ENCODE results near the gene NEDD4L.
"Not testable (repeated sequence)": the region's sequence is repeated elsewhere in the genome, so short reads cannot be mapped to it uniquely, and the experiment has no call there.

NEDD4L gene

DNA sequence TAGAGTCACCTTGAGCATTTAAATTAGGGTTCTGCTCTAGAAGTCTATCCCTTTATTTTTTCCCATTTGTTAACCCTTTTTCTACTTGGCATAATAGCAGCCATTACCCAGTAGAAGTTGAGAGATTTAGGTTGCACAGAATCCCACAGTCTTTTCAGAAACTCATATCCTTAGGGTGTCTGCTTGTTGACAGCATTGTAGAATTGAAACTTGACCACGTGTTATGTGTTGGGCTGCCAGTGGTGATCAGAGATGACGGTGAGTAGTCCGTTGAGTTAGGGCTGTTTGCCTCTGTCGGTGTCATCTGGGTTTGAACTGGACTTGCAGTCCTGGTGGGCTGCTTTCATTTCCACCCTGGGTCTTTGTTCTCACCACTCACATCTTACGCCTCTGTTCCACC lies 114.4 kb downstream of the NEDD4L start:
- DNase-seq: no peak

DNA sequence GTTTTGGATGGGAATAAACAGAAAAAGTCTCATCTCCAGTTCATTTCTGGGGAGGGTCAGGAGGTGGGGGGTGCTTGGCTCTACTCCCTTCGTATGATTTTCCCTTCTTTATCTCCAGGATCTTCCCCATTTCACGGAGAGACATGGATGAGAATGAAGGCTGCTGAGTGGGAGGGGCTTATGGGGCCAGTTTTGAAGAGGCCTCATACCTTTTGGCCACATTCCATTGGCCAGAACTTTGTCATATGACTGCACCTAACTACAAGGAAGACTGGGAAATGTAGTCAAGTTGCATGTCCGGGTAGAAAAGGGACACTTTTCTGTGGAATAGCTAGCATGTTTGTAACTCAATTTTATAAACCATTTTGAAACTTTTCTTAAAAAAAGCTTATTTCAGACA lies 117.6 kb downstream of the NEDD4L start:
- DNase-seq: peak; percentile 33

DNA sequence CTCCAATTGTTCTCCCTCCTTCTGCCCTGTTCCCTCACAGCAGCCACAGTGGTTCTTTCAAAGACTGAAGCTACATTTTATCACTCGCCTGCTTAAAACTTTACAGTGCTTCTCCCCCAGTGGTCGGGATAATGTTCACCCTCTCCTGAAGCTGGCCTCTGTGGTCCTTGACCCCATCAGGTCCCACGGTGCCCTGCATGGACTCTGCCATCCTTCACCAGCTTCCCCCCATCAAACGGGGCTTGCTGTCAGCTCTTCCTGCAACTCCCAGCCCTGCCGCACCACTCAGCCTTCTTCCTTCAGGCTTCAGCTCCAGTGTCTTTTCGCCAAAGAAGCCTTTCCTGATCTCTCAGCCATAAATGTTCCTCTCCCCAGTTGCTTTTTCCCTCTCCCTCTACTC lies 118.1 kb downstream of the NEDD4L start:
- DNase-seq: no peak

DNA sequence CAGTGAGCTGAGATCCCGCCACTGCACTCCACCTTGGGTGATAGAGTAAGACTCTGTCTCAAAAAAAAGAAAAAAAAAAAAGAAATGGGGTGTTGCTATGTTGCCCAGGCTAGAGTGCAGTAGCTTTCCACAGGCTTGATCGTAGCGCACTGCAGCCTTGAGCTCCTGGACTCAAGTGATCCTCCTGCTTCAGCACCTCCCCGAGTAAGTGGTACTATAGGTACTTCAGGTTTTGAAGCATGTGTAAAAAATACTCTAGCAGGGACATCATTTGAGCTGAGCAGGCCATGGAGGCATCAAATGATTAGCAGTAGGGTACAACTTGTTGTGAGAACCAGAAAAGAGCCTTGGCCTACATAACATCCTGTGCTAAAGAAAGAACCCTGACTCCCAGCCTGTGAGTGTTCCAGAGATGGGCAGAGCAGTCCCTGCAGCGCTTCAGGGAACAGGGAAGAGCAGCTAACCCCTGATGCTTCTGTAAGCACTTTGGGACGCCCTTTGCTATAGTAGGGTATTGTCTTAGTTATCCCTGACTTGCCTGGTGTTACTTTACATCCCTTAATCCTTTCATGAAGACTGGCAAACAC lies 119.1 kb downstream of the NEDD4L start:
- DNase-seq: no peak

DNA sequence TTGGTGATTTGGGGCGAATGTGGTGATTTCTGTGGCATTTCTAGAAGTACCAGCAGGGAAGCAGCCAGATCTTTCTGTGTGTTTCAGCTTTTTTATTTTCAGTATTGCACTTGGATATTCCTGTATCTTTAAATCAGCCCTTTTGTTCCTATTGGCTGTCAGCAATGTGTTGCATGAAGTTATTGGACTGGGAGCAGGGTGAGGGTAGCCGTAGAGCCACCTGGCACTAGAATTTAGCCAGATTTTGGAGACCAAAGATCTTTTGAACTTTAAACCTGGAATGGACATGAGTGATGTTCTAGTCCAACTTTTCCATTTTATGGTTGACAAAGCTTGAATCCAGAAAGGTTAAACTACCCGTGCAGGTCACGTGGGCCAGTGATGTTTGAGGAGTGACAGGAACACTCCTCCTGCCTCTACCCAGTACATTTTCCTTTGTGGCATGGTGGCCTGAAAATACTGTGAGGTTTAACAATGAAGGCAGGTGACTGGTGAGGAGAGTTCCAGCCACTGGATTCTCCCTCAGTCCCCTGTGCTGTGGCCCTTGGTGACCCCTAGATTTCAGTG lies 122.3 kb downstream of the NEDD4L start:
- DNase-seq: no peak

DNA sequence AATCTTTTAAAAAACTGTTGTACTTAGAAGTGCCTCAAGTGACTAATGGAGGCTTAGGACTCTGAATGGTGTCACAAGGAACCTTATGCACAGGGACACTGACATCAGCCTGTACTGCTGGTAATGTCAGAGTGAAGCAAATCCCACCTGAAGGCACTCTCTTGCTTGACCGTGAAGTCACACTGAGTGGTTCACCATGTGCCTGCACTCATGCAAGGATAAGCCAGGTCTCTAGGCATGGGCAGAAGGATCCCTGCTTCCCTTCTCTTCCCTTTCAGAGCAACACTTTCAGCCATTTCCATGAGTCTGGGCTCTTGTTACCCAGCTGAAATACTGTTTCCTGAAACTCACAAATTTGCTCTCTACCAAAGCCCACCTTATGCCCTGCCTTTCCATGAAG lies 123.0 kb downstream of the NEDD4L start:
- no peak for DNase-seq

DNA sequence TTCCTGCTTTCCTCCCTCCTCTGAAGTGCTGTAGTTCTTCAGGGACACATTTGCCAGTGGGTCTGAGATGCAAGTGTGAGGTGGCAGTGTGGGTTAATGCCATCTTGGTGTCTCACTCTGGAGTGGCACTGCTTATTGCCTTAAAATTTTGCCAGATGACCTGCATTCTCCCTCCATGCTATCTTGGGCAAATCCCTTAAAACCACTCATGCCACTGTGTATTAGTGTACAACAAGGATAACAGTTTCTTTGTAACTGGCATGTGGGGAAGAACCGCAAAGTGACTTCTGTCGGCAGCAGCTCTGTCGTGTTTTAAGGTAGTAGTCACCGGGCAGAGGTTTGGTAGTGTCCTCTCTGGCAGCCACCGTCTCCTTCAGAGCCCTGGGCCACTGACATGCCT lies 124.2 kb downstream of the NEDD4L start:
- DNase-seq: no peak

DNA sequence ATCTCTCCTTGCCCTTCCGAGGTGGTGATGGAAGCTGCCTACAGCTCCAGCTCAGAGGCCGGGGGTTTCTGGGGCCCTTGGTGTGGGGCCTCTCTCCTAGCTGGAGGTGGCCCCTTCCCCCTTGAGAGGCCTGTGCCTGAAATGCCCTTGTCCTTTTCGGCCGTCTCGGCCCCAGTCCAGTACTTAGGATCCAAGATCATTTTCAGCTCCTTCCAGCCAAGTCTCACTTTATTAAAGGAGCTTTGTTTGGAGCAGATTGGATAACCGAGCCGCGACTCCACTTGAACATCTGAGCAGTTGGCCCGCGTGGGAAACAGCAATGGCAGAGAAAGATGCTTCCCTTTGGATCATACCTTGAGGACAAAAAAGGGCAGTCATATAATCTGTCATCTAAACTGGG lies 125.0 kb downstream of the NEDD4L start:
- DNase-seq: no peak

DNA sequence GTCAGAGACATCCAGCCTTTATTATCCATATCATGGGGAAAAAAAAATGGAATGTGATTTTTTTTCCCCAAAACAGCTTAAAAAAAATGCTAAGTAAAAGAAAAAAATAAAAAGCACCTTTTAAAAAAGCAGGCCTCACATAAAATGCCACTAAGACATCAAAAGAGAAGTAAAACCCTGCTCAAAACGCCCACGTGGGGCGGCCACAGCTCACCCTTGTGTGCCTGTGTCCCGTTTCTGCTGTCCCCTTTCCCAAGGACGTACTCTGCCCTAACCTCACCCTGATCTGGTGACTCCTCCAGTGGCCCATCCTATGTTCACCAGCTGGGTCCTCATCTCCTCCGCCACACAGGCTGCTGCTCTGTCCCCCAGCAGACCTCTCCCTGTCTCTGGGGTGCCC lies 125.4 kb downstream of the NEDD4L start:
- DNase-seq: no peak

DNA sequence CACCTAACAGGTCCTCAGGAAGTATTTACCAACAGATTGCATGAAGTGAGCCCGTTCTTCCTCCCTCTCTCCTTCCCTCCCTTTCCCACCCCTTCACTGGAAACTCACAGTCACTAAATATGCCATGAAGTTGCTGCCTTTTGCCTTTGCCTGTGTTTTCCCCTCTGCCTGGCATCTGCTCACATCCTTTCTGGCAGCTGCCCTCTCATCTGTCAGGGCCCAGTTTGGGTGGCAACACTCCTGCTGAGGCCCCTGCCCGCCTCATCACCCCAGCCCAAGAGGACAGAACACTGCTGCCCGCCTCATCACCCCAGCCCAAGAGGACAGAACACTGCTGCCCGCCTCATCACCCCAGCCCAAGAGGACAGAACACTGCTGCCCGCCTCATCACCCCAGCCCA lies 126.0 kb downstream of the NEDD4L start:
- DNase-seq: not testable (repeated sequence)

DNA sequence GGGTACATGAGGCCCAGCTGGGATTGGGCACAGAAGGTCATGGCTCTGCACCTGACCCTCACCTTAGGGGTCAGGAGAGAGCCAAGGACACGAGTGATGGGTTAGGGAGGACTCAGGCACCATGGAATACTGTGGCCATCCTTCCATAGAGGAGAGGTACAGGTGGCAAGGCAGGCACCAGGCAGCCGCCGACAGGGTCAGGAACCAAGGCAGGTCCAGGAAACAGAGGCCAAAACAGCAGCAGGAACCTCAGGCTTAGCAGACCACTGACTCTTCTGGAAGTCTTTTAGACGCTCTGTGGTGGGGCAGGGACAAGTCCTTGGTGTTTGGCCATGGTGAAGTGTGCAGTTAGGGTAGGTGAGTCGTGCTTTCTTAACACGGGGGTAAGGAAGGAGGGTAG lies 128.0 kb downstream of the NEDD4L start:
- no peak for DNase-seq

DNA sequence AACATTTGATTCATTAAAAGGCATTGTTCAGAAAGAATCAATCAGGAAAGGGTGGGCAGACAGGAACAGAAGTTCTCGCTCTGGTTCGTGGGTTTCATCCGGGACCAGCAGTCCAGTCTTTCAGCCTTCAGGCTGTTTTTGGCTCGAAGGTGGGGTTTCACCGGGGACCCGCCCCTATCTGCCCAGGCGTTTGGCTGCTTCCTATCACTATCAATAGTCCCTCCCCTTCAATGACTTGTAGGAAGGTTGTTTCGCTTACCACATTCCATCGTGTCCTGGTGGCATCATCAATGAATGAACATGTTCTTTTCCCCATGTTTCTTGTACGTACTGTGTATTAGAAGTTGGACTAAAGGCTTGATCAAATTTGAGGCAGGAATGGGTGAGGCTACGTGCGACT lies 130.3 kb downstream of the NEDD4L start:
- DNase-seq: no peak

DNA sequence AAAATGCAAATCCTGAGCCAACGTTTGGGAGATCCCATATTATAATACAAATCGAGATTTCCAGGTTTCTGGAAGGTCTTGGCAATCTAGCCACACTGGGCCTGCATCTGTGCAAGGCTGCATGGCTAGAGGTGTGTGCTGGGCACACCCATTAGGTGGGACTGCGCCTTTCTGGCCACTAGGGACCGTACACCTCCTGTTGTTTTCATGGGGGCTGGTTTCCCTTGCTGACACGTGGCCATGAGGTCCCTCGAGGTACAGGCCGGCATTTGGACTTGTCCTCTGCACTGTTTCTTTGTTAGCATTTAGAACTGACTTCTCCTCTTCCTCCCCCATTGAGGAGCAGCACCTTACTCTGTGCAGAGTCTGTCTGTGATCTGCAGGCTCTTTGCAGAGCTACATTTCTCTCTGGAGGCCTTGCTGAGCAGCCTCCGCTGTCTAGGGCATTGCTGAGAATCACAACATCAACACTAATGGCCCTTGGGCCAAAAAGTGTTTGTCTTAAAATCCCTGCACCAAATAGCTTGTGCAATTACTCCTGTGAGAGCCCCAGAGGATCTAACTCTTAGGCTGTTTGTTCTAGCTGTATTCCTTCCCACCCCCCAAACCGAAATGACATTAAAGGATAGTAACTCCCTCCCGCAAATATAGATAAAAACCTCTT lies 131.2 kb downstream of the NEDD4L start:
- no peak for DNase-seq

DNA sequence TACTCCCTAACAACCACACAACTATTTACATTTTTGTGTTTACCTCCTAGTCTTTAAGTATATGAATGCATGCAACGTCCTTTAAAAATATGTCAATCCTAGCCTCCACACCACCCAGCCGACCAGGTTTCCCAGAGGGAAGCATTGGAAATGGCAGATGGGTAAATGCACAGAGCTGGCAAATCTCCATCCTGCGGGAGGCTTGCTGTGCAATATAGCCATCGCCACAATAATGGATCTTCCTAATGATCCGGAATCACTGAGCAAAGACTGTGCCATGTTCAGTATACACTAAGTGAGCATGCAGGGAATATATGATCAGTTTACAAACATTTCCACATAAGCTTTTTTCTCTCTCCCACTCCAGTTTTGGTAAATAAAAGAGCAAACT lies 131.8 kb downstream of the NEDD4L start:
- DNase-seq: no peak

DNA sequence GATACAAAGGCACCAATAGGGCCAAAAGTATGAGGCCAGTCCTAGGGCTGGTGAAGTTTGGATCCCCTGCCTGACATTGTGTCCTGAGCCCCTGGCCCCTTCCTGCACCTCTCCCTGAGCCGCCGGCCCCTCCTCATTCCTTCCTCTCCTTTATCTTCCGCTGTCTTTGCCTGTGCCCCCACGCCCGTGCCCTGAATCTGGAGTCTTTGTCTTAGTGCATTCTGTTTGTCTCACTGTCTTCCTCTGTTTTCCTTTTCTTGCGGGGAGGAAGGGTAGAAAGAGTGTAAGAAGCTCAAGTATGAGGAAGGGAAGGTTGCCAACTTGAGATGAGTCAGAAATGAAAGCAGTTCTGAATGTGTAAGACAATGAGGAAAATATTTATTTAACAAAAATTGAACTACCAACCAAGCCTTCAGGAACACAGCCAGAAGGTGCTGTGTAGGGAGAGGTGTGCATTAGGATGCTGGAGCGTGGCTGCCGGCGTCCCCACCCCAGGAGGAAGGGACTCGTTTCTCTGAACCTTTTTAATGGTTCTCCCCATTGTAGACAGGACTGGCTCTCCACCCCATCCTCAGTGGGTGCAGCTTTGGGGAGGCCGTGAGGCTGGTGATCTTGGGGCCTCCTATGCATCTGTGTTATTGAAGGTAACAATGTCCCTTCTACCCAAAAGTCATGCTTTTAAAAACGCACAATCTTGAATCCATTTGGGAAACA lies 133.1 kb downstream of the NEDD4L start:
- DNase-seq: no peak

DNA sequence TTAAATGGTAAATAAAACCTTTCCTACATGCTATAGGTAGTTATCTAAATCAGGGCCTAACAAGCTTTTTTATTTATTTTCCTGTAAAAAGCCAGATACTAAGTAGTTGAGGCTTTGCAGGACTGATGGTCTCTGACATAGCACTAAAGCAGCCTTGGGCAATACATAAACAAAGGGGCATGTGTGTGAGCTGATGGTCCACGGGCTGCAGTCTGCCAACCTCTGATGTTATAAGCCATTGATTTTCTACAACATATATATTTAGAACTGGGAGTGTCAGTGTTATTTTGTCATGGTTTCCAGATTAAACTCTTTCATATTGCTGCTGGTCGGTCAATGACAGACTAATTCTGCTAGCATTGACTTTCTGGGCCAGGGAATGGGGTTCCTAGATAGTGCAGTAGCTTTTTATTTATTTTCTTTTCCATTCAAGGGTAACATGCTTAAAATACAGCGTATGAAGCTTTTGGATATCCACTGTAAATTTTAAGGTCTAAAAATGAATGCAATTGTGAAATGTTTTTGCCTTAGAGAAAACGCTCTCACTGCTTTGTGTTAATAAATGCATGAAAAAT lies 134.0 kb downstream of the NEDD4L start:
- no peak for DNase-seq

DNA sequence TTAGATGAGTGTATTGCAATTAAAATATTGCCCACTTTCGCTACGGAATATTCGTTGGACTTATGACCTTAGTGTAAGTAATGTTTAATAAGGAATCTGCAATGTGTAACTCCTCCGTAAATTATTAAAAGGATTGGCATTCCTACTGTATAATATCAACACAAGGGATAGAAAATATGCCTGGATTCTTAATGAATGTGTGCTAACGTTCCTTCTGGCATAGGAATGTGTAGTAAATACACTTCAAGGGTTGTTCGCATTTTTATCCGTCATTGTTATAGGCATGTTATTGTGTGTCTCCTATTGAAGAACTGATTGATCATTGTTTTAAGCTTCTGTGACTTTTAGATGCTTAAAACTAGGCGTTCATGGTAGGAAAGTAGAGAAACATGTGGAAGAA lies 134.5 kb downstream of the NEDD4L start:
- DNase-seq: no peak

DNA sequence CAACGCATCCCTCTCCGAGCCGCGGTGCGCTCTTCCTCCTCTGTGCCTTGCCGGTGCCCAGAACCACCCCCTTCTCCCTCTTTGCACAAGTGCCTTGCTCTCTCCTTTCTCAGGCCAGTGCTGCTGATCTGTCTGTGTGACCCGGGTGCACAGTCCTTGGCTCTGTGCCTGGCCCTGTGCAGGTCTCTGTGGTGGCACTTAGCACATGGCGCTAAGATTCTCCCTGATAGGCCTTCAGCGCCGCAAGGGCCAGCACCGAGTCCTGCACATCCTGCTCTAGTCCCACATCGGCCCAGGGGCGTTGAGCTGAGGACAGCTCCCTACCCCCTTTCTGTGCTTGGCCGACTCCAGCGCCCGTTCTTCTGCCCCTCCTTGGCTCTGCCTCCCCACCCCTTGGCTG lies 136.1 kb downstream of the NEDD4L start:
- DNase-seq: peak; percentile 43

DNA sequence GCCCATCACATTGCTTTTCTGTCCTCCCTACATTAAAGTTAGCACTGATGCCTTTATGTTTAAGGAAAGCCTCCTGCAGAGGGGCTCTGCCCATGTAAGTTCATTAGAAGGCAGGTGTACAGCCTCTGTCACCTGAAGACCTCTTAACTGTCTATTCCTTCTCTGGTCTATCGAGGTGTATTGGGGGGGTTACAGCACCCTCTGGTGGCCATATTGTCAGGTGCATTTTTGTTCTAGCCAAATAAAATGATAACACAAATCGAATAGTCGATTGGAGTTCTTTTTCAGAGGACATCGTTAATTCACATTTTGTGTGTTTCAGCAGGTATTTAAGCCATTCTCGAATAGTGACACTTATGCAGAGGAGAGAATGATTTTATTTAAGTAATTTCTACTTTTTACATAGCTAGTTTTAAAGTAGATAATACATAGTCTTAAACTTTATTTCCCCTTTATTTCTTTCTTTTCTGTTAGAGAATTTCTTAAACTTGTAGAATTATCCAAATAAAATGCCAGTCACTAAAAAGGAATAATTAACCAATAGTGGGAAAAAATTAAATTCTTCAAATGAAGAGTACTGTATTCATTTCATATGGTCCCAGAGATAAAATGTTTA lies 136.8 kb downstream of the NEDD4L start:
- peak; percentile 80 for DNase-seq

DNA sequence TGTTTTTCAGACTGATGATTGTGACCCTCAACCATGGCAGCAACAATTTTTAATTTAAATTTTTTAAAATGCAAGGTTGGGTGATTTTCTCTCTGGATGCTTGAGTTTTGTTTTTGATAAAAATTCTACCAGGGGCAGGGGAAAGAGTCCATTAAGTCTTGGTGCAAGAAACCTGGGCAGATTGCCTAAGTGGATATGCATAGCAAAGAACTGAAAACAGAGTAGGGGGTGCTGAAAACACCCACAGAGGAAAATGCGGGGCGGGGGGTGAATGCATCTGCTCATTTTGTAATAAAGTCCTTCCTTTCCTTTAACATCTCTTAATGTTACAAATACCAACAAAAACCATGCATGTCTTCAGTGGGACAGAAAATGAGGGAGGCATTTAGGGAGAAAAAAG lies 138.0 kb downstream of the NEDD4L start:
- no peak for DNase-seq

DNA sequence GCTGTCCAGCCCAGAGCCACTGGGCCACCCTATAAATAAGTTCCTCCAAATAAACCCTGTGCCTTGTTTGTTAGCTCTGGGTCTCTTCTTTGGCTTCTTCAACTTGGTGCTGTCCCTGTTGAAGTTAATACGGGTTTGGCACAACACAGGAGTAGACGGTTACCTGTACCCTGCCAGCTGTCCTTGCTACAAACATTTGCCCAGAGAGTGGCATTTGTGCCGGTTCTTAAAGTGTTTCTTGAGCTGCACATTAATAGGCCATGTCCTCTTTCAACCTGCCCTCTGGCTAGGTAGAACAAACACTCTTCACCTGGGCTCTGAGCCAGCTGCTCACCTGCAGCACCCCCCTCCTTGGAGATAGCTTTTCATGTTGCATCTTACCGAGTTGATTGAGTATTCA lies 139.2 kb downstream of the NEDD4L start:
- no peak for DNase-seq

DNA sequence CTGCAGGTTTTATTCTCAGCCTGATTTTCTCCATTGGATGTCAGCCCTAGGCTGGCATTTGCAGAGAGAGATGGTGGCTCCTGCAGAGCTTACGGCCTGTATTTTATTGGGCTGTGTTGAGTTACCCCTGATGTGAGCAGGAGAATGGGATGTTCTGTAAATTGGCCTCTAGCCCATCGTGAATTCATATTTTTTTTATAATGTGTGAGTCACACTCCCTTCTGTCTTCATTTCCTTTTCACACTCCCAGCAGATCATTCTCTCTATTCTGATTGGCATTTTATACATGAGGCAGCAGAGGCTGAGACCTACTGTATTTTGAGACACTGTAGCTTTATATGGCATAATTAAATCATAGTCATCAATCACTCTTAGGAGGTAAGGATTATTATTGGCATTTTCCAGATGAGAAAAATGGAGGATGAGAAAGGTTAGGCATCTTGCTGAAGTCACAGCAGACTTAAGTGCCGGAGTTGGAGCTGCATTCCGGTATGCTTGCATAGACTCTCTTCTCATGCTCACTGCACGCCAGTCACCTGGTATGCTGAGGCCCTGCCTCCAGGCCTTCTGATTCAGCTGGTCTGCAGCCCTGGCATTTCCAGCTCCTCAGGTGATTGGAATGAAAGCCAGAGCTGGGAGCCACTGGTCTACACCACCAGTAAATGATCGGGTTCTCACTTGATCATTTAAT lies 142.4 kb downstream of the NEDD4L start:
- DNase-seq: no peak

DNA sequence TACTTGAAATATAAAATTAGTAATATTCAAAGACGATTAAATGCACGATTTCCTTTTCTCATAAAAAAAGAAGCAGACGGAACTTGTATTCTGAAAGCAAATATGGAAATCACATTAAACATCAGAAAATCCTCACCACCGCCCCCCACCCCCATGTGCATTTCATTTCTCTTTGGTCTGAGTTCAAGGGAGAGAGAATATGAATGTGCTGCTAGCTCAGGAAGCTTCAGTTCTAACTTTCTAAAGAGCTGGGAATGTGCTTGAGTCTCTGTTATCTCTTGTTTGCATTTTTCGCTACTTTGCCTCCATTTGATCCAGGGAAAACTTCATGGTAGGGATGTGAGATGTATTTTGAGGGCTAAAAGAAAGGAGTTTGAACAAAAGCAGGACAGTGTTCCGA lies 143.6 kb downstream of the NEDD4L start:
- no peak for DNase-seq
